Neural progenitor cell (in vitro differentiated cells): ENCODE data around the gene PCED1A.

Experiments
- CTCF ChIP-seq: fragments of 200-600 bp; sonication (generic); IDR thresholded peaks from 2 replicates; pipeline ENCODE4 v1.5.1; 2017; ENCODE audit warnings: antibody characterized with exemption, mild to moderate bottlenecking
- EZH2 ChIP-seq: fragments of 200-600 bp; sonication (generic); IDR thresholded peaks from 2 replicates; pipeline ENCODE4 v1.6.1; 2017; ENCODE audit warnings: antibody characterized with exemption, mild to moderate bottlenecking, moderate library complexity

GRCh38 chr20:2804041-2804828 lies 36.2 kb downstream of the PCED1A start:
- TF ChIP-seq CTCF (no peak), EZH2 (no peak)
